HG03442 (cell line): ENCODE results near the gene HTT.
"Not testable (repeated sequence)": the region's sequence is repeated elsewhere in the genome, so short reads cannot be mapped to it uniquely, and the experiment has no call there.

Source experiments
- ATAC-seq: cut with Tn5 transposase; IDR thresholded peaks from one replicate; pipeline ENCODE4 v1.9.1; 2021; ENCODE audit warnings: mild to moderate bottlenecking, moderate library complexity; ENCODE audit not compliant: unreplicated experiment

The HTT gene

GRCh38 chr4:3116955-3117354 lies 42.5 kb downstream of the HTT start:
- no peak for ATAC-seq

- no peak for ATAC-seq
These were observed 43.8 kb downstream of the HTT start for GRCh38 chr4:3118312-3118711.

- no peak for ATAC-seq
These were observed 45.0 kb downstream of the HTT start for GRCh38 chr4:3119464-3119863.

GRCh38 chr4:3121110-3121509 lies 46.6 kb downstream of the HTT start:
- ATAC-seq: no peak

GRCh38 chr4:3121596-3121995 lies 47.1 kb downstream of the HTT start:
- no peak for ATAC-seq

- no peak for ATAC-seq
These were observed 47.6 kb downstream of the HTT start for GRCh38 chr4:3122081-3122563.

- ATAC-seq: no peak
These were observed 48.7 kb downstream of the HTT start for GRCh38 chr4:3123181-3123671.

GRCh38 chr4:3124070-3124767 lies 49.7 kb downstream of the HTT start:
- ATAC-seq: no peak

- ATAC-seq: no peak
These were observed 52.6 kb downstream of the HTT start for GRCh38 chr4:3127112-3127511.

GRCh38 chr4:3128058-3128457 lies 53.6 kb downstream of the HTT start:
- no peak for ATAC-seq

GRCh38 chr4:3128976-3129375 lies 54.5 kb downstream of the HTT start:
- no peak for ATAC-seq

- no peak for ATAC-seq
These were observed 55.7 kb downstream of the HTT start for GRCh38 chr4:3130201-3130600.

- ATAC-seq: no peak
These were observed 56.3 kb downstream of the HTT start for GRCh38 chr4:3130826-3131225.

GRCh38 chr4:3134201-3134600 lies 59.7 kb downstream of the HTT start:
- ATAC-seq: no peak

GRCh38 chr4:3135155-3136011 lies 60.9 kb downstream of the HTT start:
- no peak for ATAC-seq

GRCh38 chr4:3136454-3136853 lies 62.0 kb downstream of the HTT start:
- no peak for ATAC-seq

GRCh38 chr4:3137908-3138307 lies 63.4 kb downstream of the HTT start:
- no peak for ATAC-seq

GRCh38 chr4:3145234-3145924 lies 70.9 kb downstream of the HTT start:
- no peak for ATAC-seq

- ATAC-seq: no peak
These were observed 74.4 kb downstream of the HTT start for GRCh38 chr4:3148926-3149325.

- not testable (repeated sequence) for ATAC-seq
These were observed 76.8 kb downstream of the HTT start for GRCh38 chr4:3151238-3151637.

- ATAC-seq: no peak
These were observed 82.9 kb downstream of the HTT start for GRCh38 chr4:3157366-3157765.
